ENCODE measurements around the gene RPL37. TPM values are rescaled to one million over a fixed set of nuclear protein-coding genes. Genes with fewer than 3 reads are reported as not detected.
A peak's percentile ranks its signal among the peaks of the same experiment; 100 is the strongest.

RPL37 gene
- total and polyA plus RNA-seq, 9 of the 15 experiments (the other 6 are each of a cell fraction or from before 2014, with no cell fraction given): 2,342 to 7,963 (median 4,091) TPM

DNA sequence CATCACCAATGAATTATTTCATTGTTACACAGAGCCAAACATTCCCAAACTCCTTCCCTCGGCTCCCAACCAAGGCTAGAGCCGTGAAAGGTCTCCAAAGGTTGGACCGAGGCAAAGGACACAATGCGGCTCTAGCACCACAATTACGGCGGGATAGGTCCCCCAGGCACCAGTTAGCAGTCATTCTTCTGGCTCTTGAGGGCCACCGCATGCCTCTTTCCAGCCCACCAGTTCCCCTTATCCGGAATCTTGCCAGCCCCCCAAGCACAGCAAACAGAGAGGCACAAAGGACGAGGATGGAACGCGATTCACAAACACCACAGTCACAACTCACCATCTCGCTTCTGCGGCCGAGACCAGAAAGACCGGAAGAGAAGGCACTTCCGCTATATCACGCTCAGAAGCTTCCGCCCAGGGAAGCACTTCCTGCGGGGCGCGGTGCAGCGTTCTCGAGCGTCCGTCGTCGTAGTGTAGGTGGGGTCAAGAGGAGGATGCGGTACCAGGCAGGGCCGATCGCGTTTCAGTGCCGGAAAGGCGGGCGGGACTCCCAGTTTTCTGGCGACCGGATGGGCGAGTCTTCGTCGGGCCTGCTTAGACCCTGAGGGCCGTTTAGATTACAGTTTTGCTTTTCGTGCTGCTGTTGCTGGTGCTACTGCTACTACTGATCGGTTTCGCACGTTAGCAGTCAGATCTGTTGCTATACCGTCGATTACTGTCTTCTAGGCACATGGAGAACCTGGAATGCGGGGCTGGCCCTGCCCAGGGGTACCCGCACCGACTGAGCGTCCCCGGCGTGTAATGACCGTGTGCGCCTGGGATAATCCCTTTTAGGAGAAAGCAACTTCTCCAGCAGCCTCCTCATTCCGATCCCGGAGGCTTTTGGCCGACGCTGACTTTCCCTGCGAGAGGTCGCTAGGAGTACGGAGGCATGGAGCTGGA is at the start of gene RPL37 (continued):
- TF ChIP-seq SRSF7 (optimal IDR thresholded peaks at IDR 0.05; ENCODE audit: low read depth, low read length) (no peak), GTF2F1 (IDR thresholded peaks at IDR 0.05; ENCODE audit: low read depth, low read length) (peak; percentile 96), ZKSCAN8 (CRISPR knock-in tag; IDR thresholded peaks at IDR 0.05) (0 out of 2 replicates have a peak, but pooled peaks have one; percentile 23), ZNF507 (tag; conservative IDR thresholded peaks at IDR 0.05) (no peak), CREB1 (IDR thresholded peaks at IDR 0.05) (peak; percentile 88), CREB1 (CRISPR knock-in tag; IDR thresholded peaks at IDR 0.05) (peak; percentile 87), DACH1 (IDR thresholded peaks at IDR 0.05; ENCODE audit: partially characterized antibody) (no peak), KDM4B (IDR thresholded peaks at IDR 0.05; ENCODE audit: borderline replicate concordance in 2 of 2, low read depth in 1 of 2) (peak in 1 of 2 experiments; percentile 99; a peak in 3 of 4 replicates), PHB2 (IDR thresholded peaks at IDR 0.05; ENCODE audit: low read depth) (no peak), NR4A1 (CRISPR knock-in tag; IDR thresholded peaks at IDR 0.05) (peak; percentile 18; the same call in 1 of the 2 replicates), NR4A1 (tag; IDR thresholded peaks at IDR 0.05) (peak; percentile 77; the same call in 1 of the 2 replicates), ZEB2 (IDR thresholded peaks at IDR 0.05) (peak; percentile 99), ATF1 (CRISPR knock-in tag; IDR thresholded peaks at IDR 0.05) (no peak), ATF1 (tag; IDR thresholded peaks at IDR 0.05) (peak; percentile 90)
- TF ChIP-seq, protein P1, sequence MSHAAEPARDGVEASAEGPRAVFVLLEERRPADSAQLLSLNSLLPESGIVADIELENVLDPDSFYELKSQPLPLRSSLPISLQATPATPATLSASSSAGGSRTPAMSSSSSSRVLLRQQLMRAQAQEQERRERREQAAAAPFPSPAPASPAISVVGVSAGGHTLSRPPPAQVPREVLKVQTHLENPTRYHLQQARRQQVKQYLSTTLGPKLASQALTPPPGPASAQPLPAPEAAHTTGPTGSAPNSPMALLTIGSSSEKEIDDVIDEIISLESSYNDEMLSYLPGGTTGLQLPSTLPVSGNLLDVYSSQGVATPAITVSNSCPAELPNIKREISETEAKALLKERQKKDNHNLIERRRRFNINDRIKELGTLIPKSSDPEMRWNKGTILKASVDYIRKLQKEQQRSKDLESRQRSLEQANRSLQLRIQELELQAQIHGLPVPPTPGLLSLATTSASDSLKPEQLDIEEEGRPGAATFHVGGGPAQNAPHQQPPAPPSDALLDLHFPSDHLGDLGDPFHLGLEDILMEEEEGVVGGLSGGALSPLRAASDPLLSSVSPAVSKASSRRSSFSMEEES (CRISPR knock-in tag; IDR thresholded peaks at IDR 0.05): no peak
- TF ChIP-seq, protein P2, sequence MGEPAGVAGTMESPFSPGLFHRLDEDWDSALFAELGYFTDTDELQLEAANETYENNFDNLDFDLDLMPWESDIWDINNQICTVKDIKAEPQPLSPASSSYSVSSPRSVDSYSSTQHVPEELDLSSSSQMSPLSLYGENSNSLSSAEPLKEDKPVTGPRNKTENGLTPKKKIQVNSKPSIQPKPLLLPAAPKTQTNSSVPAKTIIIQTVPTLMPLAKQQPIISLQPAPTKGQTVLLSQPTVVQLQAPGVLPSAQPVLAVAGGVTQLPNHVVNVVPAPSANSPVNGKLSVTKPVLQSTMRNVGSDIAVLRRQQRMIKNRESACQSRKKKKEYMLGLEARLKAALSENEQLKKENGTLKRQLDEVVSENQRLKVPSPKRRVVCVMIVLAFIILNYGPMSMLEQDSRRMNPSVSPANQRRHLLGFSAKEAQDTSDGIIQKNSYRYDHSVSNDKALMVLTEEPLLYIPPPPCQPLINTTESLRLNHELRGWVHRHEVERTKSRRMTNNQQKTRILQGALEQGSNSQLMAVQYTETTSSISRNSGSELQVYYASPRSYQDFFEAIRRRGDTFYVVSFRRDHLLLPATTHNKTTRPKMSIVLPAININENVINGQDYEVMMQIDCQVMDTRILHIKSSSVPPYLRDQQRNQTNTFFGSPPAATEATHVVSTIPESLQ (CRISPR knock-in tag; IDR thresholded peaks at IDR 0.05): peak; percentile 91
- TF ChIP-seq, protein P3, sequence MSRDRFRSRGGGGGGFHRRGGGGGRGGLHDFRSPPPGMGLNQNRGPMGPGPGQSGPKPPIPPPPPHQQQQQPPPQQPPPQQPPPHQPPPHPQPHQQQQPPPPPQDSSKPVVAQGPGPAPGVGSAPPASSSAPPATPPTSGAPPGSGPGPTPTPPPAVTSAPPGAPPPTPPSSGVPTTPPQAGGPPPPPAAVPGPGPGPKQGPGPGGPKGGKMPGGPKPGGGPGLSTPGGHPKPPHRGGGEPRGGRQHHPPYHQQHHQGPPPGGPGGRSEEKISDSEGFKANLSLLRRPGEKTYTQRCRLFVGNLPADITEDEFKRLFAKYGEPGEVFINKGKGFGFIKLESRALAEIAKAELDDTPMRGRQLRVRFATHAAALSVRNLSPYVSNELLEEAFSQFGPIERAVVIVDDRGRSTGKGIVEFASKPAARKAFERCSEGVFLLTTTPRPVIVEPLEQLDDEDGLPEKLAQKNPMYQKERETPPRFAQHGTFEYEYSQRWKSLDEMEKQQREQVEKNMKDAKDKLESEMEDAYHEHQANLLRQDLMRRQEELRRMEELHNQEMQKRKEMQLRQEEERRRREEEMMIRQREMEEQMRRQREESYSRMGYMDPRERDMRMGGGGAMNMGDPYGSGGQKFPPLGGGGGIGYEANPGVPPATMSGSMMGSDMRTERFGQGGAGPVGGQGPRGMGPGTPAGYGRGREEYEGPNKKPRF (IDR thresholded peaks at IDR 0.05; ENCODE audit: low read depth, low read length): no peak
- TF ChIP-seq, protein P4, sequence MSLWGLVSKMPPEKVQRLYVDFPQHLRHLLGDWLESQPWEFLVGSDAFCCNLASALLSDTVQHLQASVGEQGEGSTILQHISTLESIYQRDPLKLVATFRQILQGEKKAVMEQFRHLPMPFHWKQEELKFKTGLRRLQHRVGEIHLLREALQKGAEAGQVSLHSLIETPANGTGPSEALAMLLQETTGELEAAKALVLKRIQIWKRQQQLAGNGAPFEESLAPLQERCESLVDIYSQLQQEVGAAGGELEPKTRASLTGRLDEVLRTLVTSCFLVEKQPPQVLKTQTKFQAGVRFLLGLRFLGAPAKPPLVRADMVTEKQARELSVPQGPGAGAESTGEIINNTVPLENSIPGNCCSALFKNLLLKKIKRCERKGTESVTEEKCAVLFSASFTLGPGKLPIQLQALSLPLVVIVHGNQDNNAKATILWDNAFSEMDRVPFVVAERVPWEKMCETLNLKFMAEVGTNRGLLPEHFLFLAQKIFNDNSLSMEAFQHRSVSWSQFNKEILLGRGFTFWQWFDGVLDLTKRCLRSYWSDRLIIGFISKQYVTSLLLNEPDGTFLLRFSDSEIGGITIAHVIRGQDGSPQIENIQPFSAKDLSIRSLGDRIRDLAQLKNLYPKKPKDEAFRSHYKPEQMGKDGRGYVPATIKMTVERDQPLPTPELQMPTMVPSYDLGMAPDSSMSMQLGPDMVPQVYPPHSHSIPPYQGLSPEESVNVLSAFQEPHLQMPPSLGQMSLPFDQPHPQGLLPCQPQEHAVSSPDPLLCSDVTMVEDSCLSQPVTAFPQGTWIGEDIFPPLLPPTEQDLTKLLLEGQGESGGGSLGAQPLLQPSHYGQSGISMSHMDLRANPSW (CRISPR knock-in tag; IDR thresholded peaks at IDR 0.05): peak; percentile 93; the same call in 1 of the 2 replicates
